ENCODE results near the gene GSTA3.
"Not testable (repeated sequence)": the region's sequence is repeated elsewhere in the genome, so short reads cannot be mapped to it uniquely, and the experiment has no call there.

DNA sequence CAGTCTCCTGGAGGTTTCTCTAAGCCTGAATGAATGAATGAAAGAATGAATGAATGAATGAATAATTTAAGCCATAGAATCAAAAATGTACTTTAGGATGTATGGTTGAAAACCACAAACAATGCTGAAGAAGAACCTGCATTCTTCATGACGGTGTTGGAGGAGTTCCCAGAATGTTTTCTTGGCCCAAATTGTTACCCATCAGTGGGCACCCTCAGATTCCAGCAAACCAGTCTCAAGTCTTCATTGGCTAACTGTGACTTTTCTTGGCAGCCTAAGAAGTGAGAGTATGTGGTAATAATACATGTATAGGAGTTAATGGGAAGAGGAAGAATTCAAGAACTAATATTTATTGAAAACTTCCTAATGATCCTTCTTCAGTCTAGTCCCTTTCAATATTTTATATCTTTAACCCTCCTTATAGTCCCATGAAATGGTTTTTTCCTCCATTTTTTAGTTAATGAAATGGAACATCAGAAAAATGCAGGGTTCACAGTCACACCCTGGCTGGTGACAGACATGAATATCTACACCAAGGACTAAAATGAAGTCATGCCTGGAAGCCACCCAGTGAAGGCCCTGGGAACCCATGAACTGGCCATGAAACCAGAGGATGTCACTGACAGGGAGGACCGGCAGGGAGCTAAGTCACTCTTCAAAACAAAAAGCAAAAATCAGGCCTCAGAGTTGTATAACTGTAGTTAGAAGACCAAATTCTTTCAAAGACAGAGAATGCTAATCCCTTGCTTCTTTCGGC is 39.0 kb downstream of the GSTA3 start:
- TF ChIP-seq ZNF274 (IDR thresholded peaks at IDR 0.05; ENCODE audit: low read depth, low read length); YY1 (IDR thresholded peaks at IDR 0.05; ENCODE audit: insufficient read depth, insufficient read length); SUZ12 (IDR thresholded peaks at IDR 0.05; ENCODE audit: extremely low read depth, insufficient read depth, insufficient read length): not testable (repeated sequence)
